BLaER1 treated with 17β-estradiol and CSF1 and Interleukin-3, amounts not matched to agents 10 nM and 100 nM (cell line): ENCODE data around the gene MLYCD.
A peak's percentile ranks its signal among the peaks of the same experiment; 100 is the strongest.
"Not testable (repeated sequence)": the region's sequence is repeated elsewhere in the genome, so short reads cannot be mapped to it uniquely, and the experiment has no call there.

Experiments
- H3K27ac ChIP-seq, 11 experiments: shearing (Covaris generic); formaldehyde crosslinking; 2 replicates each; pipeline ENCODE4 v1.8.1; 2022
- H3K27me3 ChIP-seq, 11 experiments: shearing (Covaris generic); formaldehyde crosslinking; 2 replicates each; pipeline ENCODE4 v1.8.1; 2022
- H3K36me3 ChIP-seq, 11 experiments: shearing (Covaris generic); formaldehyde crosslinking; 2 replicates each; pipeline ENCODE4 v1.8.1; 2022
- H3K4me1 ChIP-seq, 10 experiments: shearing (Covaris generic); formaldehyde crosslinking; 2 replicates each; pipeline ENCODE4 v1.8.1; 2022
- H3K4me2 ChIP-seq, 11 experiments: shearing (Covaris generic); formaldehyde crosslinking; 2 replicates each; pipeline ENCODE4 v1.8.1; 2022
- H3K4me3 ChIP-seq, 10 experiments: shearing (Covaris generic); formaldehyde crosslinking; 2 replicates each; pipeline ENCODE4 v1.8.1; 2022
- H3K9ac ChIP-seq, 11 experiments: shearing (Covaris generic); formaldehyde crosslinking; 2 replicates each; pipeline ENCODE4 v1.8.1; 2022
- H3K9me3 ChIP-seq, 11 experiments: shearing (Covaris generic); formaldehyde crosslinking; replicated peaks in 1 of 11; 2 replicates each; pipeline ENCODE4 v1.8.1; 2022
- H4K20me1 ChIP-seq, 11 experiments: shearing (Covaris generic); formaldehyde crosslinking; 2 replicates each; pipeline ENCODE4 v1.8.1; 2022
- Cebpa-rat ChIP-seq, 11 experiments: shearing (Covaris generic); IDR thresholded peaks; 2 replicates each; pipeline ENCODE4 v1.8.1; 2022

Gene MLYCD

DNA sequence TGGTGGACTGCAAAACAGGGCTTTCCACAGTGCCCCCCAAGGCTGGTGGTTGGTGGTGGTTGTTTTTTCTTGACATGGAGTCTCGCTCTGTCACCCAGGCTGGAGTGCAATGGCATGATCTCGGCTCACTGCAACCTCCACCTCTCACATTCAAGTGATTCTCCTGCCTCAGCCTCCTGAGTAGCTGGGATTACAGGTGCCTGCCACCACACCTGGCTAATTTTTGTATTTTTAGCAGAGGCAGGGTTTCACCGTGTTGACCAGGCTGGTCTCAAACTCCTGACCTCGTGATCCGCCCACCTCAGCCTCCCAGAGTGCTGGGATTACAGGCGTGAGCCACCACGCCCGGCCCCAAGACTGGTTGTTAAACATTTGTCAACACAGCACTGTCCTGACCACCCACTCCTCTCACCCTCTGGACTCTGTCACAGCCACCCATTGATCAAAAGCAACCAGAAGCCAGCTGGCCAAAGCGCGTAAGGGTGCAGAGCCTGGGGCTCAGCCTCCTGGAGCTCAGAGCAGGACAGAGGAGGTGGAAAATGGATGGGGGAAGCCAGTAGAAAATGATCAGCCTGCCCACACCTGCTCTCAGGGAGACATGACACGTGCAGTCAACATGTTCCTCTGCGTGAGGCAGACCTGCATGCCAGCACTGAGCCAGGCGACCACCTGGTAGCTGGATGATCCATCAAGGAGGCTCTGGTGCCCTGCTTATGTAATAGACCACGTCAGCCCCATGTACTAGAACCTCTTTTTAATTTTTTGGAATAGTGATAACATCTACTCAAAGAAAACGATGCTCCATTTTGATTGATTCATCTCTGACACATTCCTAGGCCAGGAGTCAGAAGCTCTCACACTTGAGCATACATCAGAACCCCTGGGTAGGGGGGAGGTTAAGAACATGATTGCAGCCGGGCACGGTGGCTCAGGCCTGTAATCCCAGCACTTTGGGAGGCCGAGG lies 39.3 kb downstream of the MLYCD start:
- Histone ChIP-seq H3K9ac (no peak overlapping the region), H4K20me1 (0 out of 22 replicates have a peak, but pooled peaks cover 0 to 6% (median 0%) of the 10 kb centered on the region in 11 experiments), H3K27ac (no peak overlapping the region), H3K4me2 (no peak overlapping the region), H3K4me3 (no peak overlapping the region), H3K27me3 (peaks cover 0 to 11% (median 0%) of the 10 kb centered on the region in 11 experiments; a peak in 4 of 22 replicates), H3K36me3 (no peaks in the 10 kb centered on the region), H3K4me1 (peaks cover 43 to 61% (median 50%) of the 10 kb centered on the region in 10 experiments), H3K9me3 (no peaks in the 10 kb centered on the region)
- TF ChIP-seq Cebpa-rat (IDR thresholded peaks at IDR 0.05): no peak

DNA sequence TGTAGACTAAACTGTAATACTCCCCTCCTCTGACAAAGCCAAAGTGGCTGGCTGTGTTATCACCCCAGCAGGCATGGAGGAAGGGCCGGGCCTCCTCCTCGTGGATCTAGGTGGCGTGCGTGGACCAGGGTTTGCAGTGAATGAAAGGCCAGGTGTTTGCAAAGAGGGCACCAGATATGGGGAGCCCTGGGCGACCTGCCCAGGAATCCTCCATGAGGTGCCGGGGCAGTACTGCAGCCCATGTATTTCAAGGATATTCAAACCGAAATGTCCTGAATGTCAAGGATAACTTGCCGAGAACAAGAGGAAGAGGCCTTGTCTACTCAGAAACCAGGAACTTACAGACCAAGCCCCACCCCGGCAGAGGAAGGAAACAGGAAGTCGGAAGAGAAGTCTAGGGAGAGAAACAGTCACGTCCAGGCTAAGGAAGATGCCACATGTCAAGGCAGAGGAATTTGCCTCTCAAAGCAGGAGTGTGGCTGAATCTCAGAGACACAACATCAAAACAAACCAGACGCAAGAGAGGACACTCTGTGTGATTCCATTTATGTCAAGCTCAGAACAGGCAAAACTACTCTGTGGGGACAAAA lies 40.4 kb downstream of the MLYCD start:
- no peaks in the 10 kb centered on the region for H3K36me3 ChIP-seq

DNA sequence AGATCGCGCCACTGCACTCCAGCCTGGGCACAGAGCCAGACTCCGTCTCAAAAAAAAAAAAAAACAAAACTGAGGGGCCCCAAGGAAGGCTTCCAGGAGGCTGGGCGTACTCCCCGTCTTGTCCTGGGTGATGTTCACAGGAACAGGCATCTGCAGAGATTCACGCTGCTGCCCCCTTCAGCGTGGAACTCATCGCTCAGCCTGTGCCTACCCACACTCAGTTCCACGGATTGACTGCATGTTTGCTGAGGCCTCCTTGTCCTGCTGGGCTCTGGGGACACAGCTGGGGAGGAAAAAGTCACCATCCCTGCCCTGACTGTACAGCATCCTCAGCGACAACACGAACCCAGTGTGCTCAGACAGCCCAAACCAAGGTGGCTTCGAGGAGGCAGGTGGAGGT lies 41.2 kb downstream of the MLYCD start:
- H3K4me1 ChIP-seq: peaks cover 28 to 43% (median 34%) of the 10 kb centered on the region in 10 experiments
- H3K27me3 ChIP-seq: peaks cover 0 to 11% (median 0%) of the 10 kb centered on the region in 11 experiments; a peak in 4 of 22 replicates
- H3K4me2 ChIP-seq: peak overlapping the region; percentile 74 to 90 (median 84)
- no peaks in the 10 kb centered on the region for H3K36me3 ChIP-seq
- TF ChIP-seq Cebpa-rat (IDR thresholded peaks at IDR 0.05): no peak
- no peak overlapping the region for H3K4me3 ChIP-seq
- H3K9me3 ChIP-seq: no peaks in the 10 kb centered on the region
- peak overlapping the region in 2 of 11 experiments; percentile 33 to 45; a peak in 3 of 22 replicates for H3K9ac ChIP-seq
- H3K27ac ChIP-seq: peak overlapping the region in 2 of 11 experiments; percentile 34 to 51; a peak in 4 of 22 replicates
- 0 out of 22 replicates have a peak, but pooled peaks cover 0 to 6% (median 0%) of the 10 kb centered on the region in 11 experiments for H4K20me1 ChIP-seq

More for the DNA sequence above, 40.4 kb downstream of the MLYCD start:
- Histone ChIP-seq H3K4me1 (peaks cover 32 to 49% (median 40%) of the 10 kb centered on the region in 10 experiments), H3K9ac (peak overlapping the region in 2 of 11 experiments; percentile 20 to 39; a peak in 1 of 22 replicates), H4K20me1 (0 out of 22 replicates have a peak, but pooled peaks cover 0 to 6% (median 0%) of the 10 kb centered on the region in 11 experiments), H3K27me3 (peaks cover 0 to 11% (median 0%) of the 10 kb centered on the region in 11 experiments; a peak in 4 of 22 replicates), H3K4me2 (peak overlapping the region; percentile 74 to 90 (median 84)), H3K4me3 (no peak overlapping the region), H3K9me3 (no peaks in the 10 kb centered on the region), H3K27ac (peak overlapping the region in 10 of 11 experiments; percentile 11 to 62 (median 37); a peak in 14 of 22 replicates)
- no peak for TF ChIP-seq Cebpa-rat (IDR thresholded peaks at IDR 0.05)

DNA sequence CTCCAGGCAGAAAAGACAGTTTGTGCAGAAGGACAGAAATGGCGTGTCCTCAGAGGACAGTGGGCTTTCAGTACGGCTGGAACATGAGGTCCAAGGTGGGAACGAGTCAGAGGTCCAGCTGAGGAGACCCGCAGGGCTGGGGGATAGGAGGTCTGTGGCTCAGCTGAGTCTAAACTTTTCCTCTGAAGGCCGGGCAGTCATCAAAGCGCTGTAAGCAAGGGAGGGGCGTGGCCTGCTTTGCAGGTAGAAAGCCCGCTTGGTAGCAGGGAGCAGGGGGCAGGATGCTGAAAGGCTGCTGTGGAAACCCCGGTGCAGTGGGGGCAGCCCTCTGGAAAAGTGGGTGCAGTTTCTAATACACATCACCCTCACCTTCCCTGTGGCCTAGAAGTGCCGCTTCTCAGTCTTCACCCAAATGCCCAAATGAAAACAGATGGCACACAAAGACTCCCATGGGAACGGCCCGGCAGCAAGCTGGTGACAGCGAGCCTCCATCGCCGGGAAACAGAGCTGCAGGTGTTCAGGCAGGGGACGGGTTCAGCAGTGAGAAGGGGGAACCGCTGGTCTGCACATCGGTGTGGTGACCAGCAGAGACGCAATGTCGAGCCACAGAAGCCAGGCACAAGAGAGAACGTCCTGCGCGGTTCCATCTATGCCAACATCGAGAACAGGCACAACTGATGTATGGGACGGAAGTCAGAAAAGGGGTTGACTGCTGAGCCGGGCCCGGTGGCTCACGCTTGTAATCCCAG lies 41.9 kb downstream of the MLYCD start:
- Histone ChIP-seq H3K27me3 (peaks cover 0 to 11% (median 0%) of the 10 kb centered on the region in 11 experiments; a peak in 4 of 22 replicates), H3K27ac (peak overlapping the region in 2 of 11 experiments; percentile 34 to 51; a peak in 4 of 22 replicates), H3K36me3 (no peaks in the 10 kb centered on the region), H3K4me2 (peak overlapping the region; percentile 53 to 90 (median 84)), H3K4me3 (peak overlapping the region in 2 of 10 experiments; percentile 15 to 39; a peak in 3 of 20 replicates), H3K9me3 (no peaks in the 10 kb centered on the region), H3K9ac (peak overlapping the region in 6 of 11 experiments; percentile 3 to 53 (median 40); a peak in 8 of 22 replicates), H4K20me1 (0 out of 22 replicates have a peak, but pooled peaks cover 0 to 6% (median 0%) of the 10 kb centered on the region in 11 experiments), H3K4me1 (peaks cover 28 to 38% (median 30%) of the 10 kb centered on the region in 10 experiments)
- TF ChIP-seq Cebpa-rat (IDR thresholded peaks at IDR 0.05): no peak

DNA sequence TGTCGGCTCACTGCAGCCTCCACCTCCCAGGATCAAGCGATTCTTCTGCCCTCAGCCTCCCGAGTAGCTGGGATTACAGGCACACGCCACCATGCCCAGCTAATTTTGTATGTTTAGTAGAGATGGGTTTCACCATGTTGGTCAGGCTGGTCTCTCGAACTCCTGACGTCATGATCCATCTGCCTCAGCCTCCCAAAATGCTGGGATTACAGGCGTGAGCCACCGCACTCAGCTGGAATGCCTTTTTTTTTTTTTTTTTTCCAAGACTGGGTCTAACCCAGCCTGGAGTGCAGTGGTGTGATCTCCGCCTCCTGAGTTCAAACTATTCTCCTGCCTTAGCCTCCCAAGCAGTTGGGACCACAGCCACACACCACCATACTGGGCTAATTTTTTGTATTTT lies 42.6 kb downstream of the MLYCD start:
- H3K4me3 ChIP-seq, H4K20me1 ChIP-seq, H3K36me3 ChIP-seq, H3K9me3 ChIP-seq: not testable (repeated sequence)
- Histone ChIP-seq H3K4me2 (peak overlapping the region; percentile 53 to 90 (median 84); a peak in 21 of 22 replicates), H3K4me1 (peaks cover 28 to 38% (median 30%) of the 10 kb centered on the region in 10 experiments), H3K27me3 (peaks cover 0 to 11% (median 0%) of the 10 kb centered on the region in 11 experiments; a peak in 4 of 22 replicates), H3K27ac (0 out of 22 replicates have a peak overlapping the region, but pooled peaks of 1 of the 11 experiments have one; percentile 34), H3K9ac (peak overlapping the region in 1 of 11 experiments; percentile 38; a peak in 2 of 22 replicates)

DNA sequence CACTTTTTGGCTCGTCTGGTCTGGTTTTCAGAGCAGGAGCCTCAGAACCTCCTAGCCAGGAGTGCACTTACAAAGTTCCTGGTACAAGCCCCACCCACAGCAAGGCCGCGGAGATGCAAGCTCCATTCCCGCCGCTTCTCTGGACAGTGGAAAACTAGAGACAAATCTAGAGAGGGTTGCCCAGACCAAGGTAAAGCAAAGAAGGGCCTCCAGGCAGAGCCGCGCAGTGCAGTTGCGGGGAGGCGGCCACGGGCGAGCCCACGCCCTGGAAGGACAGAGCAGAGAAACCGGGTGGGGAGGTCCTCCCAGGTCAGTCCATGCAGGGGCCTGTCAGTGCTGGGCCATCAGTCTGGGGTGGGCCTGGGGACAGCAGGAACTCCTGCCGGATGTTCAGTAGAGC lies 43.2 kb downstream of the MLYCD start:
- Histone ChIP-seq H3K9me3 (no peaks in the 10 kb centered on the region), H3K27me3 (peaks cover 0 to 11% (median 0%) of the 10 kb centered on the region in 11 experiments; a peak in 4 of 22 replicates), H4K20me1 (0 out of 22 replicates have a peak, but pooled peaks cover 0 to 6% (median 0%) of the 10 kb centered on the region in 11 experiments), H3K9ac (no peak overlapping the region), H3K36me3 (no peaks in the 10 kb centered on the region), H3K4me3 (no peak overlapping the region), H3K4me2 (peak overlapping the region in 4 of 11 experiments; percentile 83 to 90 (median 86); a peak in 2 of 22 replicates), H3K4me1 (peaks cover 28 to 38% (median 30%) of the 10 kb centered on the region in 10 experiments), H3K27ac (no peak overlapping the region)
- no peak for TF ChIP-seq Cebpa-rat (IDR thresholded peaks at IDR 0.05)

DNA sequence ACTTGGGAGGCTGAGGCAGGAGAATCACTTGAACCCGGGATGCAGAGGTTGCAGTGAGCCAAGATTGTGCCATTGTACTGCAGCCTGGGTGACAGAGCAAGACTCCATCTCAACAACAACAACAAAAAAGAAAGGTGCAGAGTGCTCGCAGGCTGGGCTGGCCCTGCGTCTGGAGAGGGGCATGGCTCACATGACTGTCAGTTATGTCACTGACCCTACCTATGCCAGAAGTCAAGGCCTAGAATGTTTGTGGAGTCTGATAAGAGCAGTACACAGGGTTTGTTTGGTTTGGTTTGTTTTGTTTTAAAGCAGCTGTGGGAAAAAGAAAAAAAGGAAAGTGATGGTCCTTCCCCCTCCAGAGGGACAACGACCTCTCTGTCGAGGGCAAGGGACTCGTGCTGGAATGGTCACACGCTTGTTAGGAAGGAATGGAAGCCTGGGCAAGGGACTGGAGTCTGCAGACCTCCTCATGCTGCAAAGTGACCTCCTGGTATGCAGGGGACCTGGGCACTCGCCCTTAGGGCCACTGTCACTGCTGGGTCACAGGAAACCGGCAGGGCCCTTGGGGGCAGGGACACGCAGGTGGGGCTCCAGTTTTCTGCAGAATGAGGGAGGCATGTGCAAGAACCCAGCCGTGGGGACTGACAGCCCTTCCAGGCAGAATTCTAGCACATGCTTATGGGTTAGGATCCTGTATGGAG lies 44.0 kb downstream of the MLYCD start:
- Histone ChIP-seq H3K27ac (no peak overlapping the region), H3K4me2 (no peak overlapping the region), H3K27me3 (peaks cover 0 to 11% (median 0%) of the 10 kb centered on the region in 11 experiments; a peak in 4 of 22 replicates), H3K4me1 (peaks cover 28 to 38% (median 30%) of the 10 kb centered on the region in 10 experiments), H3K9me3 (no peaks in the 10 kb centered on the region), H4K20me1 (0 out of 22 replicates have a peak, but pooled peaks cover 0 to 6% (median 0%) of the 10 kb centered on the region in 11 experiments), H3K9ac (no peak overlapping the region), H3K36me3 (no peaks in the 10 kb centered on the region), H3K4me3 (no peak overlapping the region)
- no peak for TF ChIP-seq Cebpa-rat (IDR thresholded peaks at IDR 0.05)
